H1 (cell line): ENCODE measurements around the gene RGN. TPM values are rescaled to one million over a fixed set of nuclear protein-coding genes. Genes with fewer than 3 reads are reported as not detected.

Source experiments
- CTCF ChIA-PET: fragments of 300-600 bp; sonication (Branson Sonifier 250); formaldehyde crosslinking; loops from one replicate; lab custom pipeline; 2021; ENCODE audit not compliant: partially characterized antibody; lab: Charles Lee
- POLR2A ChIA-PET: fragments of 300-600 bp; sonication (Branson Sonifier 250); formaldehyde crosslinking; loops from one replicate; lab custom pipeline; 2021; ENCODE audit warnings: inconsistent platforms; ENCODE audit not compliant: partially characterized antibody; lab: Charles Lee
- DNase-seq, 2 experiments: peaks; one replicate each; pipeline versions ENCODE4 v3.0.0 to v3.0.0-alpha.2; 2010 to 2022; ENCODE audit warnings: low spot score in 2 of 2, low read depth in 1 of 2, mixed read lengths in 1 of 2
- FAIRE-seq: peaks from 2 replicates; lab custom pipeline; 2011; peaks lifted over from hg19 to GRCh38; lab: Jason Lieb, UNC
- H2AFZ ChIP-seq: 2 replicates; pipeline ENCODE4 v1.8.1; 2012; ENCODE audit warnings: low read length, inconsistent platforms
- H2AK5ac ChIP-seq: 2 replicates; pipeline ENCODE4 v1.6.1; 2013; ENCODE audit warnings: low read depth, low read length
- H2BK120ac ChIP-seq: replicated peaks from 2 replicates; pipeline ENCODE3; 2013; ENCODE audit warnings: low read depth, low read length, inconsistent platforms
- H2BK12ac ChIP-seq: 2 replicates; pipeline ENCODE4 v1.6.1; 2013; ENCODE audit warnings: low read depth, low read length
- H2BK15ac ChIP-seq: 2 replicates; pipeline ENCODE4 v1.6.1; 2013; ENCODE audit warnings: low read length
- H2BK20ac ChIP-seq: 2 replicates; pipeline ENCODE4 v1.6.1; 2013; ENCODE audit warnings: low read length
- H2BK5ac ChIP-seq: 2 replicates; pipeline ENCODE4 v1.6.1; 2013; ENCODE audit warnings: low read depth, low read length
- H3K14ac ChIP-seq: 2 replicates; pipeline ENCODE4 v1.6.1; 2013; ENCODE audit warnings: inconsistent platforms; ENCODE audit not compliant: insufficient read length
- H3K18ac ChIP-seq: 2 replicates; pipeline ENCODE4 v1.6.1; 2013; ENCODE audit warnings: low read length; ENCODE audit errors: extremely low read depth
- H3K23ac ChIP-seq: 2 replicates; pipeline ENCODE4 v1.6.1; 2013; ENCODE audit warnings: inconsistent platforms; ENCODE audit not compliant: insufficient read length
- H3K23me2 ChIP-seq: 2 replicates; pipeline ENCODE4 v1.6.1; 2013; ENCODE audit warnings: low read depth, low read length
- H3K27ac ChIP-seq: 2 replicates; pipeline ENCODE4 v1.6.1; 2011; ENCODE audit warnings: low read depth, low read length, inconsistent platforms
- H3K27me3 ChIP-seq, 4 experiments: replicated peaks in 1 of 4; 1 replicate in 1 of 4; 2 replicates in 3 of 4; pipeline versions ENCODE4 v1.6.1 to v1.8.1; 2011 to 2013; ENCODE audit warnings: low read length in 3 of 4, mild to moderate bottlenecking in 3 of 4, inconsistent platforms in 2 of 4, mixed read lengths in 2 of 4, moderate library complexity in 1 of 4; ENCODE audit not compliant: control insufficient read depth in 3 of 4, insufficient read depth in 3 of 4; ENCODE audit errors: extremely low read depth in 1 of 4
- H3K36me3 ChIP-seq, 4 experiments: 2 replicates each; pipeline versions ENCODE4 v1.6.1 to v1.8.1; 2011 to 2013; ENCODE audit warnings: mild to moderate bottlenecking in 4 of 4, low read length in 3 of 4, moderate library complexity in 2 of 4, control low read depth in 1 of 4, inconsistent platforms in 1 of 4; ENCODE audit not compliant: insufficient read depth in 4 of 4, control insufficient read depth in 2 of 4
- H3K4ac ChIP-seq: replicated peaks from 2 replicates; pipeline ENCODE3; 2013; ENCODE audit warnings: low read length, low read depth, mixed read lengths, inconsistent platforms; ENCODE audit not compliant: insufficient read length
- H3K4me1 ChIP-seq, 4 experiments: replicated peaks in 1 of 4; 1 replicate in 1 of 4; 2 replicates in 3 of 4; pipeline versions ENCODE4 v1.6.1 to v1.8.1; 2011 to 2013; ENCODE audit warnings: low read length in 3 of 4, inconsistent platforms in 2 of 4, mixed read lengths in 1 of 4; ENCODE audit not compliant: insufficient read depth in 4 of 4, control insufficient read depth in 3 of 4
- H3K4me2 ChIP-seq, 2 experiments: 2 replicates each; pipeline versions ENCODE4 v1.6.1 to v1.8.1; 2011 to 2013; ENCODE audit warnings: low read depth in 2 of 2, low read length in 2 of 2, control low read depth in 1 of 2, inconsistent platforms in 1 of 2, mild to moderate bottlenecking in 1 of 2; ENCODE audit not compliant: insufficient read depth in 1 of 2
- H3K4me3 ChIP-seq, 4 experiments: fragments of 200-600, 300-600 bp in 1 of 4; sonication (generic), shearing (Covaris generic), sonication (Bioruptor Twin) in 1 of 4; 2 replicates each; pipeline versions ENCODE4 v1.5.1 to v1.8.1; 2011 to 2016; ENCODE audit warnings: low read length in 4 of 4, low read depth in 3 of 4, control low read depth in 2 of 4, inconsistent platforms in 2 of 4, mild to moderate bottlenecking in 2 of 4, mixed read lengths in 1 of 4, moderate library complexity in 1 of 4; ENCODE audit not compliant: insufficient read depth in 2 of 4; ENCODE audit errors: extremely low read depth in 1 of 4
- H3K56ac ChIP-seq: replicated peaks from 2 replicates; pipeline ENCODE3; 2013; ENCODE audit warnings: low read depth, mild to moderate bottlenecking, mixed read lengths, low read length, inconsistent platforms; ENCODE audit not compliant: insufficient read length
- H3K79me1 ChIP-seq: 2 replicates; pipeline ENCODE4 v1.6.1; 2013; ENCODE audit warnings: low read depth, low read length, control low read depth
- H3K79me2 ChIP-seq, 2 experiments: 2 replicates each; pipeline versions ENCODE4 v1.6.1 to v1.8.1; 2012 to 2013; ENCODE audit warnings: low read length in 2 of 2, mild to moderate bottlenecking in 2 of 2, inconsistent platforms in 1 of 2; ENCODE audit not compliant: insufficient read depth in 2 of 2, control insufficient read depth in 1 of 2
- H3K9ac ChIP-seq, 4 experiments: replicated peaks in 1 of 4; 1 replicate in 1 of 4; 2 replicates in 3 of 4; pipeline versions ENCODE4 v1.6.1 to v1.8.1; 2011 to 2013; ENCODE audit warnings: low read depth in 3 of 4, low read length in 3 of 4, control low read depth in 2 of 4, mild to moderate bottlenecking in 2 of 4, moderate library complexity in 2 of 4, inconsistent platforms in 1 of 4; ENCODE audit errors: extremely low read depth in 1 of 4
- H3K9me3 ChIP-seq, 2 experiments: 2 replicates each; pipeline versions ENCODE4 v1.6.1 to v1.8.1; 2012 to 2013; ENCODE audit warnings: mild to moderate bottlenecking in 2 of 2, moderate library complexity in 2 of 2, control low read depth in 1 of 2, inconsistent platforms in 1 of 2, low read depth in 1 of 2, low read length in 1 of 2, mixed read lengths in 1 of 2; ENCODE audit not compliant: insufficient read depth in 2 of 2
- H4K20me1 ChIP-seq, 2 experiments: replicated peaks in 1 of 2; 2 replicates each; pipeline versions ENCODE3 to v1.8.1; 2011 to 2013; ENCODE audit warnings: inconsistent platforms in 2 of 2, low read length in 2 of 2, mild to moderate bottlenecking in 1 of 2; ENCODE audit not compliant: insufficient read depth in 2 of 2, control insufficient read depth in 1 of 2
- H4K5ac ChIP-seq: 2 replicates; pipeline ENCODE4 v1.6.1; 2013; ENCODE audit warnings: low read length, low read depth, mixed read lengths, inconsistent platforms; ENCODE audit not compliant: insufficient read length
- H4K8ac ChIP-seq: 2 replicates; pipeline ENCODE4 v1.8.0; 2013; ENCODE audit warnings: mild to moderate bottlenecking, moderate library complexity, low read length, inconsistent platforms; ENCODE audit not compliant: insufficient read depth; ENCODE audit errors: extremely low read depth
- H4K91ac ChIP-seq: replicated peaks from 2 replicates; pipeline ENCODE3; 2013; ENCODE audit warnings: low read length, mixed read lengths, inconsistent platforms; ENCODE audit not compliant: insufficient read length
- BCL11A ChIP-seq, 2 experiments: IDR thresholded peaks; one replicate each; pipeline ENCODE4 v1.6.1; 2011; ENCODE audit warnings: low read depth in 2 of 2, low read length in 2 of 2, mild to moderate bottlenecking in 2 of 2
- CBX5 ChIP-seq: fragments of 300-800, 300-1000 bp; sonication (generic); IDR thresholded peaks from 2 replicates; pipeline ENCODE4 v1.7.1; 2016; ENCODE audit warnings: antibody characterized with exemption, low read length, low read depth
- CBX8 ChIP-seq: fragments of 300-800, 300-1000 bp; sonication (generic); IDR thresholded peaks from 2 replicates; pipeline ENCODE4 v1.7.1; 2016; ENCODE audit warnings: low read depth, low read length, borderline replicate concordance
- EZH2 ChIP-seq: fragments of 200-600 bp; sonication (generic); IDR thresholded peaks from 2 replicates; pipeline ENCODE4 v1.7.1; 2012; ENCODE audit warnings: low read depth, mild to moderate bottlenecking, moderate library complexity, low read length, inconsistent platforms; ENCODE audit not compliant: severe bottlenecking
- FOSL1 ChIP-seq: IDR thresholded peaks from 2 replicates; pipeline ENCODE4 v1.6.1; 2011; ENCODE audit warnings: mild to moderate bottlenecking, low read depth, low read length, moderate library complexity; ENCODE audit not compliant: insufficient read depth
- HDAC2 ChIP-seq, 2 experiments: fragments of 300-600 bp in 1 of 2; sonication (generic) in 1 of 2; IDR thresholded peaks; 2 replicates each; pipeline ENCODE4 v1.6.1; 2011 to 2012; ENCODE audit warnings: low read depth in 2 of 2, low read length in 2 of 2, mild to moderate bottlenecking in 2 of 2, moderate library complexity in 2 of 2, borderline replicate concordance in 1 of 2, inconsistent platforms in 1 of 2
- HDAC6 ChIP-seq: IDR thresholded peaks from one replicate; pipeline ENCODE4 v1.7.1; 2012; ENCODE audit warnings: low read depth, mild to moderate bottlenecking, inconsistent platforms, low read length, moderate library complexity
- JUN ChIP-seq: IDR thresholded peaks from 2 replicates; pipeline ENCODE4 v1.6.1; 2011; ENCODE audit warnings: low read depth, mild to moderate bottlenecking, improper control_type of control experiment, low read length
- KDM5A ChIP-seq: fragments of 200-600 bp; IDR thresholded peaks from 2 replicates; pipeline ENCODE4 v1.7.1; 2012; ENCODE audit warnings: mild to moderate bottlenecking, low read length, inconsistent platforms, mixed read lengths
- POU5F1 ChIP-seq: IDR thresholded peaks from 2 replicates; pipeline ENCODE4 v1.6.1; 2011; ENCODE audit warnings: low read depth, mild to moderate bottlenecking, low read length, moderate library complexity
- RNF2 ChIP-seq: fragments of 200-900, 300-1000 bp; sonication (generic); IDR thresholded peaks from 2 replicates; pipeline ENCODE4 v1.7.1; 2016; ENCODE audit warnings: borderline replicate concordance, low read depth, mild to moderate bottlenecking, antibody characterized with exemption, low read length; ENCODE audit not compliant: poor library complexity, severe bottlenecking; ENCODE audit errors: missing control alignments
- SIN3A ChIP-seq, 2 experiments: IDR thresholded peaks in 1 of 2; conservative IDR thresholded peaks in 1 of 2; 2 replicates each; pipeline ENCODE4 v1.6.1; 2011 to 2012; ENCODE audit warnings: low read length in 2 of 2, improper control_type of control experiment in 1 of 2, low read depth in 1 of 2, mild to moderate bottlenecking in 1 of 2
- SP1 ChIP-seq: IDR thresholded peaks from 2 replicates; pipeline ENCODE4 v1.6.1; 2011; ENCODE audit warnings: low read depth, low read length
- SP2 ChIP-seq: IDR thresholded peaks from 2 replicates; pipeline ENCODE4 v1.6.1; 2012; ENCODE audit warnings: mild to moderate bottlenecking, low read length, inconsistent platforms
- WGBS, 2 experiments: shearing (Covaris generic) in 1 of 2; methylation state at CpG; one replicate each; pipeline versions ENCODE4 v1.1.6 to v1.1.7; 2013 to 2015; ENCODE audit warnings: low lambda C conversion rate in 2 of 2, mixed read lengths in 2 of 2, inconsistent platforms in 1 of 2, low coverage in 1 of 2, missing lambda C conversion rate in 1 of 2; ENCODE audit not compliant: insufficient replicate concordance in 2 of 2, insufficient coverage in 1 of 2, insufficient read length in 1 of 2; ENCODE audit errors: extremely low coverage in 1 of 2, missing lambda C conversion rate in 1 of 2; 5-methylcytosine and 5-hydroxymethylcytosine counted together
- polyA plus RNA-seq, 7 experiments: library from polyadenylated mRNA; depleted of rRNA in 3 of 7; stranded (reverse) in 5 of 7; unstranded in 2 of 7; fragments of >200 nt in 5 of 7; fragments of 200-250 nt in 2 of 7; gene quantifications; 1 replicate in 5 of 7; 2 replicates in 1 of 7; 4 replicates in 1 of 7; pipeline versions ENCODE4 v1.2.1 to v1.2.3, GENCODE V29; 2011 to 2013; ENCODE audit warnings: missing spikeins in 2 of 7, mixed read lengths in 2 of 7
- total RNA-seq: library from RNA; stranded (reverse); fragmentation: NEBNext Ultra II Directional; extraction: Animal tissue kit (Norgen Biotek cat#: 25700); gene quantifications from 2 replicates; pipeline ENCODE4 v1.2.1, GENCODE V29; 2021

The RGN gene
- total and polyA plus RNA-seq, 2 of the 8 experiments (the other 6 are each of a cell fraction or from before 2014, with no cell fraction given), result 0.32 to 3.1 TPM

GRCh38 chrX:47060708-47061107 is 17.5 kb upstream of the RGN start:
- Histone ChIP-seq H4K8ac (no peak overlapping the region), H3K23ac (no peak overlapping the region), H2BK20ac (no peak overlapping the region), H3K4me2 (no peak overlapping the region), H3K27me3 (no peaks in the 10 kb centered on the region), H3K56ac (no peak overlapping the region), H2AK5ac (no peak overlapping the region), H3K4me1 (no peaks in the 10 kb centered on the region), H3K14ac (no peak overlapping the region), H4K20me1 (no peaks in the 10 kb centered on the region), H4K5ac (no peak overlapping the region), H3K23me2 (no peaks in the 10 kb centered on the region), H3K36me3 (peaks cover 0 to 6% (median 1%) of the 10 kb centered on the region in 4 experiments; a peak in 4 of 8 replicates), H2BK120ac (no peak overlapping the region), H2BK15ac (no peak overlapping the region), H2AFZ (no peak overlapping the region), H3K79me1 (no peaks in the 10 kb centered on the region), H3K9me3 (no peaks in the 10 kb centered on the region), H2BK5ac (no peak overlapping the region), H3K27ac (no peak overlapping the region), H2BK12ac (no peak overlapping the region), H3K79me2 (no peaks in the 10 kb centered on the region), H3K18ac (no peak overlapping the region), H4K91ac (no peak overlapping the region), H3K4me3 (no peak overlapping the region), H3K9ac (no peak overlapping the region), H3K4ac (no peak overlapping the region)
- 100% methylated on average over 2 of the region's 2 CpGs; no CpG with 5 or more reads in 1 of the 2 experiments for WGBS, 2 experiments
- POLR2A ChIA-PET, result no interaction called here
- FAIRE-seq (no peak), DNase-seq (no peak)
- CTCF ChIA-PET, result interaction anchor here (0.6 kb wide), 1 partner anchor 1144 kb away, joined by 3 read pairs; no protein-coding TSS in a partner anchor
- TF ChIP-seq HDAC6 (no peak), POU5F1 (no peak), HDAC2 (IDR thresholded peaks at IDR 0.05; ENCODE audit: borderline replicate concordance in 1 of 2, low read depth in 2 of 2, low read length in 2 of 2) (no peak), JUN (no peak), SP1 (no peak), FOSL1 (no peak), CBX5 (no peak), SIN3A (conservative IDR thresholded peaks at IDR 0.05 in 1 of 2, IDR thresholded peaks at IDR 0.05 in 1 of 2; ENCODE audit: low read depth in 1 of 2, low read length in 2 of 2) (no peak), SP2 (no peak), KDM5A (no peak), EZH2 (no peak), RNF2 (no peak), BCL11A (IDR thresholded peaks at IDR 0.05; ENCODE audit: low read depth in 2 of 2, low read length in 2 of 2) (no peak), CBX8 (no peak)
